Transverse colon (tissue), 4 donors: Measurements from ENCODE around the gene IQSEC3.

Experiments used
- CTCF ChIP-seq, 5 experiments: fragments of 200-600 bp in 3 of 5; fragments of 450-650 bp in 2 of 5; sonication (generic) in 3 of 5; IDR thresholded peaks; 1 replicate in 2 of 5; 2 replicates in 3 of 5; pipeline ENCODE4 v1.5.1; 2016 to 2017; ENCODE audit warnings: antibody characterized with exemption in 5 of 5, inconsistent platforms in 3 of 5, mild to moderate bottlenecking in 2 of 5, moderate library complexity in 1 of 5
- POLR2A ChIP-seq: fragments of 450-650 bp; IDR thresholded peaks from one replicate; pipeline ENCODE4 v1.6.1; 2016; ENCODE audit warnings: antibody characterized with exemption, mild to moderate bottlenecking, moderate library complexity
- POLR2AphosphoS5 ChIP-seq, 3 donors: sonication (generic); formaldehyde crosslinking; IDR thresholded peaks; one replicate each; pipeline ENCODE4 v1.6.1; 2016; ENCODE audit warnings: antibody characterized with exemption in 3 of 3

- TF ChIP-seq CTCF (IDR thresholded peaks at IDR 0.05) = no peak
- no peak for TF ChIP-seq POLR2A
- no peak for TF ChIP-seq POLR2AphosphoS5 (IDR thresholded peaks at IDR 0.05)
Measured at GRCh38 chr12:102879-103168, 36.3 kb downstream of the IQSEC3 start.
